Measurements from ENCODE around the gene UBQLN3. TPM values are rescaled to one million over a fixed set of nuclear protein-coding genes. Genes with fewer than 3 reads are reported as not detected.

UBQLN3 gene
- total and polyA plus RNA-seq, 3 donors from 2014 or later, result 105 to 336 (median 283) TPM

GRCh38 chr11:5550440-5551095, 40.8 kb upstream of the UBQLN3 start:
- Histone ChIP-seq H3K27me3 (no peaks in the 10 kb centered on the region), H3K4me1 (no peaks in the 10 kb centered on the region), H3K9me3 (no peaks in the 10 kb centered on the region), H3K36me3 (ENCODE audit: low read depth, missing control alignments) (no peaks in the 10 kb centered on the region), H3K4me3 (no peak overlapping the region), H3K27ac (no peak overlapping the region)
- 88 to 91% methylated on average over 5 of the region's 5 CpGs for WGBS, 2 donors
- DNase-seq, result no peak
- intact Hi-C loops (cut with DNase I; ENCODE audit: low total_unique reads), result no loop called here
- TF ChIP-seq CTCF (IDR thresholded peaks at IDR 0.05) (no peak), POLR2A (IDR thresholded peaks at IDR 0.05) (no peak)

GRCh38 chr11:5548440-5548839, 38.7 kb upstream of the UBQLN3 start, which contains the start of gene OR52H1:
OR52H1 (minus strand) TSS chr11:5548540; CDS start chr11:5545505, 3,035 bp downstream.
- intact Hi-C loops (cut with DNase I; ENCODE audit: low total_unique reads), result no loop called here
- Histone ChIP-seq H3K9me3 (no peaks in the 10 kb centered on the region), H3K4me1 (no peaks in the 10 kb centered on the region), H3K4me3 (no peak within 1 kb of the TSS), H3K27me3 (no peaks in the 10 kb centered on the region), H3K36me3 (ENCODE audit: low read depth, missing control alignments) (no peaks in the 10 kb centered on the region), H3K27ac (no peak within 1 kb of the TSS)
- DNase-seq, result no peak
- TF ChIP-seq CTCF (IDR thresholded peaks at IDR 0.05) (no peak), POLR2A (IDR thresholded peaks at IDR 0.05) (no peak)
- WGBS, 2 donors, result 73 to 74% methylated on average over 1 of the region's 1 CpG

- intact Hi-C loops (cut with DNase I; ENCODE audit: low total_unique reads), result no loop called here
- H3K36me3 ChIP-seq (ENCODE audit: low read depth, missing control alignments), result no peaks in the 10 kb centered on the region
- no peak overlapping the region for H3K27ac ChIP-seq
- TF ChIP-seq POLR2A (IDR thresholded peaks at IDR 0.05), result no peak
- H3K4me1 ChIP-seq, result no peaks in the 10 kb centered on the region
- no peaks in the 10 kb centered on the region for H3K27me3 ChIP-seq
- no peaks in the 10 kb centered on the region for H3K9me3 ChIP-seq
- 97 to 100% methylated on average over 1 of the region's 1 CpG for WGBS, 2 donors
- H3K4me3 ChIP-seq, result no peak overlapping the region
- DNase-seq, result no peak
Observed at GRCh38 chr11:5547982-5548381, 38.2 kb upstream of the UBQLN3 start.

- intact Hi-C loops (cut with DNase I; ENCODE audit: low total_unique reads), result no loop called here
- H3K9me3 ChIP-seq, result no peaks in the 10 kb centered on the region
- WGBS, 2 donors, result 89 to 90% methylated on average over 3 of the region's 3 CpGs
- no peaks in the 10 kb centered on the region for H3K4me1 ChIP-seq
- H3K4me3 ChIP-seq, result no peak overlapping the region
- TF ChIP-seq POLR2A (IDR thresholded peaks at IDR 0.05) (no peak), CTCF (IDR thresholded peaks at IDR 0.05) (no peak)
- DNase-seq, result no peak
- no peak overlapping the region for H3K27ac ChIP-seq
- no peaks in the 10 kb centered on the region for H3K27me3 ChIP-seq
- no peaks in the 10 kb centered on the region for H3K36me3 ChIP-seq (ENCODE audit: low read depth, missing control alignments)
Observed at GRCh38 chr11:5546457-5546856, 36.7 kb upstream of the UBQLN3 start.

GRCh38 chr11:5541427-5541826, 31.7 kb upstream of the UBQLN3 start:
- 30 to 55% methylated on average over 1 of the region's 1 CpG for WGBS, 2 donors
- intact Hi-C loops (cut with DNase I; ENCODE audit: low total_unique reads), result no loop called here
- Histone ChIP-seq H3K27ac (no peak overlapping the region), H3K4me3 (no peak overlapping the region), H3K9me3 (no peaks in the 10 kb centered on the region), H3K4me1 (no peaks in the 10 kb centered on the region), H3K27me3 (no peaks in the 10 kb centered on the region), H3K36me3 (ENCODE audit: low read depth, missing control alignments) (no peaks in the 10 kb centered on the region)
- TF ChIP-seq CTCF (IDR thresholded peaks at IDR 0.05), result no peak
- TF ChIP-seq POLR2A (IDR thresholded peaks at IDR 0.05), result no peak
- DNase-seq, result no peak

All from testis (tissue), 3 donors.